NCI-H1694 (cell line): ENCODE measurements around the gene GCN1.

ENCODE experiments used
- DNase-seq: peaks from one replicate; lab custom pipeline; 2025; lab: John Stamatoyannopoulos, UW

The GCN1 gene

GRCh38 chr12:120142231-120142877, 52.2 kb downstream of the GCN1 start:
- no peak for DNase-seq

GRCh38 chr12:120141336-120141735, 53.2 kb downstream of the GCN1 start:
- no peak for DNase-seq

GRCh38 chr12:120140603-120141002, 53.9 kb downstream of the GCN1 start:
- no peak for DNase-seq

GRCh38 chr12:120139958-120140357, 54.6 kb downstream of the GCN1 start:
- no peak for DNase-seq

GRCh38 chr12:120138366-120138765, 56.1 kb downstream of the GCN1 start:
- no peak for DNase-seq

GRCh38 chr12:120137833-120138232, 56.7 kb downstream of the GCN1 start:
- no peak for DNase-seq

- no peak for DNase-seq
These were observed 58.3 kb downstream of the GCN1 start for GRCh38 chr12:120136093-120136770.

- no peak for DNase-seq
These were observed 60.1 kb downstream of the GCN1 start for GRCh38 chr12:120134307-120134980.

GRCh38 chr12:120132863-120133385, 61.6 kb downstream of the GCN1 start:
- DNase-seq: no peak

GRCh38 chr12:120132054-120132836, 62.3 kb downstream of the GCN1 start:
- no peak for DNase-seq

- no peak for DNase-seq
These were observed 63.4 kb downstream of the GCN1 start for GRCh38 chr12:120131116-120131515.

- DNase-seq: no peak
These were observed 64.5 kb downstream of the GCN1 start for GRCh38 chr12:120130011-120130410.

- no peak for DNase-seq
These were observed 67.9 kb downstream of the GCN1 start for GRCh38 chr12:120126635-120127005.

GRCh38 chr12:120125792-120126634, 68.5 kb downstream of the GCN1 start:
- DNase-seq: no peak

- no peak for DNase-seq
These were observed 69.5 kb downstream of the GCN1 start for GRCh38 chr12:120125029-120125428.

GRCh38 chr12:120121766-120122293, 72.7 kb downstream of the GCN1 start:
- DNase-seq: no peak

GRCh38 chr12:120121343-120121742, 73.2 kb downstream of the GCN1 start:
- DNase-seq: no peak

GRCh38 chr12:120119271-120119973, 75.1 kb downstream of the GCN1 start:
- no peak for DNase-seq

GRCh38 chr12:120118321-120119061, 76.0 kb downstream of the GCN1 start:
- DNase-seq: no peak

- DNase-seq: no peak
These were observed 76.6 kb downstream of the GCN1 start for GRCh38 chr12:120117961-120118320.
